Esophagus muscularis mucosa (tissue), 4 donors: ENCODE measurements around the gene SERPINH1.

Source experiments
- EP300 ChIP-seq: sonication (generic); formaldehyde crosslinking; IDR thresholded peaks from one replicate; pipeline ENCODE4 v1.6.1; 2017; ENCODE audit warnings: antibody characterized with exemption
- POLR2A ChIP-seq: fragments of 450-650 bp; IDR thresholded peaks from one replicate; pipeline ENCODE4 v1.6.1; 2017; ENCODE audit warnings: antibody characterized with exemption, moderate library complexity, mild to moderate bottlenecking, low read depth
- TF ChIP-seq, protein P1 (sequence below), 3 experiments: fragments of 200-600 bp in 2 of 3; fragments of 450-650 bp in 1 of 3; sonication (generic) in 2 of 3; IDR thresholded peaks; one replicate each; pipeline ENCODE4 v1.5.1; 2017 to 2019; ENCODE audit warnings: antibody characterized with exemption in 3 of 3, mild to moderate bottlenecking in 2 of 3, moderate library complexity in 1 of 3

DNA sequence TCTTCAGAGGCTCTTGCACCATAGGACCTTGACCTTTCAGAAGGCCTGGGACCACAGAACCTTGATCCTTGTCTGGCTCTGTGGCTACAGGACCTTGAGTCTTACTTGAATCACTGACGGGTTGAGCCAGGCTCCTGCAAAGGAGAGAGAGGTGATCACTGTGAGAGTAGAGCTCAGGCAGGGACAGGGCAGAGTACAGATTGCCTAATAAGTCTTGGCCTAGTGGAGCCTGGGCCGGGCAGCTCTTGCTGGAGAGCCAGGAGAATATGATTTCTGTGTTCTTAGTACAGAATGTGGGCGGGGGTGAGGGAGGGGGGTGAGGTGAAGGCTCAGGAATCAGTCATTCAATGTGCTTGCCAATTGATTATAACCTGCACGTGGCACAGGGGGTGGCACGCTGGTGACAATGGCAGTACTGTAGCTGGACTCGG, 26.0 kb downstream of the SERPINH1 start:
- TF ChIP-seq, protein P1, sequence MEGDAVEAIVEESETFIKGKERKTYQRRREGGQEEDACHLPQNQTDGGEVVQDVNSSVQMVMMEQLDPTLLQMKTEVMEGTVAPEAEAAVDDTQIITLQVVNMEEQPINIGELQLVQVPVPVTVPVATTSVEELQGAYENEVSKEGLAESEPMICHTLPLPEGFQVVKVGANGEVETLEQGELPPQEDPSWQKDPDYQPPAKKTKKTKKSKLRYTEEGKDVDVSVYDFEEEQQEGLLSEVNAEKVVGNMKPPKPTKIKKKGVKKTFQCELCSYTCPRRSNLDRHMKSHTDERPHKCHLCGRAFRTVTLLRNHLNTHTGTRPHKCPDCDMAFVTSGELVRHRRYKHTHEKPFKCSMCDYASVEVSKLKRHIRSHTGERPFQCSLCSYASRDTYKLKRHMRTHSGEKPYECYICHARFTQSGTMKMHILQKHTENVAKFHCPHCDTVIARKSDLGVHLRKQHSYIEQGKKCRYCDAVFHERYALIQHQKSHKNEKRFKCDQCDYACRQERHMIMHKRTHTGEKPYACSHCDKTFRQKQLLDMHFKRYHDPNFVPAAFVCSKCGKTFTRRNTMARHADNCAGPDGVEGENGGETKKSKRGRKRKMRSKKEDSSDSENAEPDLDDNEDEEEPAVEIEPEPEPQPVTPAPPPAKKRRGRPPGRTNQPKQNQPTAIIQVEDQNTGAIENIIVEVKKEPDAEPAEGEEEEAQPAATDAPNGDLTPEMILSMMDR (IDR thresholded peaks at IDR 0.05) = no peak
- TF ChIP-seq POLR2A = no peak
- TF ChIP-seq EP300 = no peak
